HG03196 (cell line): ENCODE data around the gene BDKRB1.

Source experiments
- ATAC-seq: cut with Tn5 transposase; IDR thresholded peaks from one replicate; pipeline ENCODE4 v1.9.1; 2021; ENCODE audit not compliant: unreplicated experiment

The BDKRB1 gene

GRCh38 chr14:96260341-96260821 is 4.4 kb downstream of the BDKRB1 start:
- no peak for ATAC-seq

DNA sequence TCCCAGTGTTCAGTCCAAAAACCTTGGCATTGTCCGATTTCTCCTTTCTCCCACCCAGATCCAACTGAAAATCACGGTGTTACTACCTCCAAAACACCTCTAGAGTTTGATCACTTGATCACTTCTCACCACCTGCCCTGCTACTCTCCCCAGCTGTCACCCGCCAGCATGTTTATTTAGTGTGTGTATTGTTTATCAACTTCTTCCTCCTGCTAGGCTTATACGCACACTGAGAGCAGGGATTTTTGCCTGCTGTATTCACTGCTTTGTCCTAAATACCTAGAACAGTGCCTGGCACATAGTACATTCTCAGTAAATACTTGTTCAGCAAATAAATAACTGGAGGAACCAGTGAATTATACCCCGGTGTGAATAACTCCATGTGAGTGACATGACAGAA is 5.0 kb downstream of the BDKRB1 start:
- ATAC-seq: no peak

DNA sequence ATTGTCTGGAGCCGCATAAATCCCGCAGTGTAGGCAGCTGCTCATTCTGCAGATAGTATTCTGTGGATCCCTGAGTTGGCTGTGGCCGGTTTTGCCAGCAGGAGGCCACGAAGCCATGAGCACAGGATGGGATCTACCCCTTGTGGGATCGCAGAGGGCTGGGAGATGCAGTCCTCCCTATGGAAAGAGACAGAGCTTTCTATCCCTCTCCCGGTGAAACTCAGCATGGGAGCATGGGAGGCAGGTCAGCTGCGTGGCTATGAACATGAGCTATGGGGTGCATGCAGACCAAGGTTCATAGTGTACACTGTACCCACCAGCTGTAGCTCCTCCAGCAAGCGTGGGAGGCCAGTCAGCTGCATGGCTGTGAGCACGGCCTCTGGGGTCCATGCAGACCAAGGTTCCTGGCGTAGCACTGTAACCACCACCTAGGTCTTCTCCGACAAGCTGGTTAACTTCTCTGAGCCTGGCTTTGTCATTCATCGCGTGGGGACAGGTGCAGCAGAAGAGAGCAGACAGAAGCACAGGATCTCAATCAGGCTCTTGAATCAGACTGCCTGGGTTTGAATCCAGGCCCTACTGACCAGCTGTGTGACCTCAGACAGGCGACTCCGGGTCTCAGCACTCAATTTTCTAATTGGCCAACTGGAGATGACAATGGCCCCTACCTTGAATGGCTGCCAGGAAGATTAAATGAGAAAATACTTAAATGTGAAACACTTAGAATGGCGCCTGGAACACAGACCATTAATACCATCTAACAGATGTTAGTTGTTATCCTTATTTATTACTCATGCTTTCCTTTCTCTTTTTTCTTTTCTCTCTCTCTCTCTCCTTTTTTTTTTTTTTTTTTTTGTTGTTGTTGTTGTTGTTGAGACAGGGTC is 6.0 kb downstream of the BDKRB1 start:
- ATAC-seq: no peak

DNA sequence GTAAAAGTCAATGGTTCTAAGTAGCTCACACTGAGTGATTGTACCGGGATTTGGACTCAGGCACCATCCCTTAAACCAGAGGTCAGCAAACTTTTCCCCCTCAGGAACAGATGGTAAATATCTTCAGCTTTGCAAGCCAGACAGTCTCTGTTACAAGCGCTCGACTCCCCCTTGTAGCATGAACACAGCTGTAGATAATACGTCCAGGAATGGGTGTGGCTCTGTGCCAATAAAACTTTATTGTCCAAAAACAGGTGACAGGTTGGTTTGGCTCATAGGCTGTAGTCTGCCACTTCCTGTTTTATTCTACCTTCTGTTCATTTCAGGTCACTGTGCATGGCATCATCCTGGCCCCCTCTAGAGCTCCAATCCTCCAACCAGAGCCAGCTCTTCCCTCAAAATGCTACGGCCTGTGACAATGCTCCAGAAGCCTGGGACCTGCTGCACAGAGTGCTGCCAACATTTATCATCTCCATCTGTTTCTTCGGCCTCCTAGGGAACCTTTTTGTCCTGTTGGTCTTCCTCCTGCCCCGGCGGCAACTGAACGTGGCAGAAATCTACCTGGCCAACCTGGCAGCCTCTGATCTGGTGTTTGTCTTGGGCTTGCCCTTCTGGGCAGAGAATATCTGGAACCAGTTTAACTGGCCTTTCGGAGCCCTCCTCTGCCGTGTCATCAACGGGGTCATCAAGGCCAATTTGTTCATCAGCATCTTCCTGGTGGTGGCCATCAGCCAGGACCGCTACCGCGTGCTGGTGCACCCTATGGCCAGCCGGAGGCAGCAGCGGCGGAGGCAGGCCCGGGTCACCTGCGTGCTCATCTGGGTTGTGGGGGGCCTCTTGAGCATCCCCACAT is 7.6 kb downstream of the BDKRB1 start:
- no peak for ATAC-seq

DNA sequence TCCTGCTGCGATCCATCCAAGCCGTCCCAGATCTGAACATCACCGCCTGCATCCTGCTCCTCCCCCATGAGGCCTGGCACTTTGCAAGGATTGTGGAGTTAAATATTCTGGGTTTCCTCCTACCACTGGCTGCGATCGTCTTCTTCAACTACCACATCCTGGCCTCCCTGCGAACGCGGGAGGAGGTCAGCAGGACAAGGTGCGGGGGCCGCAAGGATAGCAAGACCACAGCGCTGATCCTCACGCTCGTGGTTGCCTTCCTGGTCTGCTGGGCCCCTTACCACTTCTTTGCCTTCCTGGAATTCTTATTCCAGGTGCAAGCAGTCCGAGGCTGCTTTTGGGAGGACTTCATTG is 8.2 kb downstream of the BDKRB1 start:
- ATAC-seq: no peak

DNA sequence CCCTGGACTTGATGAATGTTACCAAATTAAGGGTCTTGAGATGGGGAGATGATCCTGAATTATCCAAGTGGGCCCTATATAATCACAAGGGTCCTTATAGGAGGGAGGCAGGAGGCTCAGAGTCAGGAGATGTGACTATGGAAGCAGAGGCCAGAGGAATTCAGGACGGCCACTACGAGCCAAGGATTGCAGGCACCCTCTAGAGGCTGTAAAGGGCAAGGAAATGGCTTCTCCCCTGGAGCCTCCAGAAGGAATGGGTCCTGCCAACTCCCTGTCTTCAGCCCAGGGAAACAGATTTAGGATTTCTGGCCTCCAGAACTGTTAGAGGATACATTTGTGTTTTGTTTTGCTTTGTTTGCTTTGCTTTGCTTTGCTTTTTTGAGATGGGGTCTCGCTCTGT is 8.8 kb downstream of the BDKRB1 start:
- ATAC-seq: no peak

- no peak for ATAC-seq
Observed at GRCh38 chr14:96265383-96266095, 9.5 kb downstream of the BDKRB1 start.

DNA sequence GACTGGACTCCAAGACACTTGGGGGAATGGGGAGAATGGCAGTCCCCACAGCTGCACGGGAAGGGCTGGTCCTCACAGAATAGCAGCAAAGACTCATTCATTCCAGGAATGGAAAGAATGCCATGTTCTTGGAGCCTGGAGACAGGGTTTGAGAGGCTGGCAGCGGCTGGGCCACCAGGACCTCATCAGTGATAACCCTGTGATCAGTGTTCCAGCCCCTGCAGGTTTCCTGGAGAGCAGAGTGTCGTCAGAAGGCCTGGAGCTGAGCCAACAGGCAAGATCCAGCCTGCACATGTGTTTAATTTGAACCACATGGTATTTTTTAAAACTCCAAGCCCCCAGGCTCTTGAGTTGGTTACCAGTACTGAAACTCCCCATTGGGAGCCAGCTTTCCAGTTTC is 11.3 kb downstream of the BDKRB1 start:
- no peak for ATAC-seq

GRCh38 chr14:96267916-96268315 is 11.9 kb downstream of the BDKRB1 start:
- ATAC-seq: no peak

DNA sequence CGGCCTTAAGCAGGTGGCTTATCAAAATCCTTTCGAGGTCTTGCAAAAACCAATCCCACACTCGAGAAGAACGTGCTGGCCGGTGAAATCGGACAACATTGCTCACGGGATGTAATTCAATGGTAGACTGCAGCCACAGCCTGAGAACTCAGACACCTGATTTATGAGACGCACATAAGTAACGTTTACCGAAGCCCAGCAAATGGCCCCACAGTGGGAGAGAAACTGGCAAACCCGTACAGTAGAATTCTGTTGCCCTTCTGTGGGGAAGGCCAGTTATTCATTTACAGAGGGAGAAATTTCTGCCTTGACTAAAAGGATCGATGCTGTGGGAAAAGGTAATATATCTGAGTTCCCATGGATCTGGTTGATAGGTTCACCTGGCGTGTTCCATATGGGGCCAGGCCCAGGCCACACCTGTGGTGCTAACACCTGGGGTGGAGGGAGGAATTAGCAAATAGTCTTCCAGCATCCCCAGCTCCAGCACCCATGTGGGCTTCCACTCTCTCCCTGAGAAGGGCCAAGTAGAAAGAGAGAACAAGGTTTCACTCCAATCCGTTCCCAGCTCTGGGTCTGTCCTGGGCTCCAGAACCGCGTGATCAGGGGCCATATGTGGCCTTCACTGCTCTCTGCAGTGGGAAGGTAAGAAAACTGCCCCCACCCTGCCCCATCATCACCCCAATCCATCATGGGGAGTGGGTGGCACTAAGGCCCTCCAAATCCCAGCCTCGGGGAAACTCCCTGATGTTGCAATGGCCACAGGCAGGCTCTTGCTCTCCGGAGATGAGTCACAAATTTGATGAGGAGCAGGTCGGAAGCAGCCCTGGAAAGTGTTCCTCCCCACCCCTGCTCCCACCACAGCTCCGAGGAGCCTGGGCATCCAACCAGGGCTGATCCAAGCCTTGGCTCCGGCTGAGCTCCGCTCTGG is 12.7 kb downstream of the BDKRB1 start:
- no peak for ATAC-seq

- no peak for ATAC-seq
Observed at GRCh38 chr14:96269359-96269710, 13.3 kb downstream of the BDKRB1 start.

- ATAC-seq: no peak
Observed at GRCh38 chr14:96270565-96271420, 14.8 kb downstream of the BDKRB1 start.

DNA sequence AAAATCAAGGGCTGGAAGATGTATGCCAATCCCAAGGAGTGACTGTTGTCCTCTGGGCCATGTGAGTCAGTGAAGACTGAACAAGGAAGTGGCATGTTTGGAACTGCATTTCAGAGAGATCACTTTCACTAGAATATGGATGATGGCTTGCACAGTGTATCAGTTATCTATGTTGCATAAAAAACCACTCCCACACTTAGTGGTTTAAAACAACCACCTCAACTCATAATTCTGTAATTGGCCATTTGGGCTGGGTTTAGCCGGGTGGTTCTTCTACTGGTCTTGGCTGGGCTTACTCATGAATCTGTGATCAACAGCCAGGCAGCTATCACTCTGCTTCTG is 15.4 kb downstream of the BDKRB1 start:
- ATAC-seq: no peak

DNA sequence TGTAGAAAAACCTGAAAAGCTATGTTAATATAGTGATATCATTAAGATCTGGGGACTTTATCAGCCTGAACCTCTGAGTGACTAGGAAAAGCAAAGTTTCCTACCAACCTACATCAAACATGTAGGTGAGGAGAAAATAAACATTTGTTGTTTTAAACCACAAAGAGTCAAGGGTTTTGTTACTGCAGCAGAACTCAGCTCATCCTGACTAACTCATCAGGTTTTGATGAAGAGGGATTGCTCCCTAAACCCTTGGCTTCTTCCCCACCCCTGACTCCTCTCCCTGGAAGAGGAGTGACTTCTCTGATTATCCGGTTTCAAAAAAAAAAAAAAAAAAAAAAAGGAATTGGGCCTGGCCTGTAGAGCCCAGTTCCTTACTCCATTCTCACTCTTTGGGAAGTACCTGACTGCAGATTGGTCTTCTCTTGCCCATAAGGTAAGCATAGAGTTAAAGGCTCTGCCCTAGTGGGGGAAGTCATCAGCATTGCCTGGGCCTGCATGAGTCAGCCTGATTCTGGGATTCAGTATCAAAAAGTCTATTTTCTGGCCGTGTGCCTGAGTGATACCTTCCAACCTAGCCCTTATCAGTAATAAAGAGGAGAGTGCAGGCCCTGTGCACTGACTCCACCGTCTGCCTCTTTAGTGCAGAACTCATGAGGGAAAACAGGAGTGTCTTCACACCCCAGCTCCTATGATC is 16.9 kb downstream of the BDKRB1 start:
- no peak for ATAC-seq

GRCh38 chr14:96273629-96274028 is 17.6 kb downstream of the BDKRB1 start:
- ATAC-seq: no peak

DNA sequence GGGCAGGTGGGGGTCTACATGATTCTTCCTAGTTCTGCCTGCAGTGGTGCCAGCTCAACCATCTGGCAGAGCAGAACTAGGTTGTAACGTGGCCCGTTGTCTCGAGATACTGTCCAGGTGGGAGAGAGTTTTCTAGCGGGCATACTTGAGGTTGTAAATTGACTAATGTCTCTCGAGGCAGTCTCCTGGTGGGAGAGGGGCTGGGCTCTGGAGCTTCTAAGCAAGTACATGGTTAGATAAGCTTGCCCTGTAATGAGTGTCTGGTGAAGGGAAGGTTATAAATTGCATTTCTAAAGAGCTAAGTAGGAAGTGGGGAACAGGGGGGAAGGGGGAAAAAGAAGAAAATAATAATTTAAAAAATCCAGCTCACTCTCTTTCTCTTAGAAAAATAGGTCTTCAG is 18.1 kb downstream of the BDKRB1 start:
- ATAC-seq: no peak

DNA sequence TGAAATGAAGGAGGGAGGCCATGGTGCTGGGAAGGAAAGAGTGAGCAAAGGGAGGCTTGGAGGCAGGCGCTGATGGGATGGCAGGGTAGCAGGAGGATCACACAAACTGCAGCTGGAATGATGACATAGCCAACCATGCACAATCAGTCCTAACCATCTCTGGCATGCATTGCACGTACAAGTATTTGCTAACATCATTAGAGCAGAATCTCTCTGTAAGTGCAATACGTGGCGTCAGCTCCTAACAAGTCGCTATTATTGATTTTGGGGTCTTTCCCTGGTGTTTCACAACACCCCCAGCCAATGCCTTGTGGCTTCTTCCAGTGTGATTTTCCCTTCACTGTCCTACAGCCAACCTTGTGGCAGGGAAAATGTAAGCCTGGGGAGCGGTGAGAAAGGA is 18.5 kb downstream of the BDKRB1 start:
- ATAC-seq: no peak

DNA sequence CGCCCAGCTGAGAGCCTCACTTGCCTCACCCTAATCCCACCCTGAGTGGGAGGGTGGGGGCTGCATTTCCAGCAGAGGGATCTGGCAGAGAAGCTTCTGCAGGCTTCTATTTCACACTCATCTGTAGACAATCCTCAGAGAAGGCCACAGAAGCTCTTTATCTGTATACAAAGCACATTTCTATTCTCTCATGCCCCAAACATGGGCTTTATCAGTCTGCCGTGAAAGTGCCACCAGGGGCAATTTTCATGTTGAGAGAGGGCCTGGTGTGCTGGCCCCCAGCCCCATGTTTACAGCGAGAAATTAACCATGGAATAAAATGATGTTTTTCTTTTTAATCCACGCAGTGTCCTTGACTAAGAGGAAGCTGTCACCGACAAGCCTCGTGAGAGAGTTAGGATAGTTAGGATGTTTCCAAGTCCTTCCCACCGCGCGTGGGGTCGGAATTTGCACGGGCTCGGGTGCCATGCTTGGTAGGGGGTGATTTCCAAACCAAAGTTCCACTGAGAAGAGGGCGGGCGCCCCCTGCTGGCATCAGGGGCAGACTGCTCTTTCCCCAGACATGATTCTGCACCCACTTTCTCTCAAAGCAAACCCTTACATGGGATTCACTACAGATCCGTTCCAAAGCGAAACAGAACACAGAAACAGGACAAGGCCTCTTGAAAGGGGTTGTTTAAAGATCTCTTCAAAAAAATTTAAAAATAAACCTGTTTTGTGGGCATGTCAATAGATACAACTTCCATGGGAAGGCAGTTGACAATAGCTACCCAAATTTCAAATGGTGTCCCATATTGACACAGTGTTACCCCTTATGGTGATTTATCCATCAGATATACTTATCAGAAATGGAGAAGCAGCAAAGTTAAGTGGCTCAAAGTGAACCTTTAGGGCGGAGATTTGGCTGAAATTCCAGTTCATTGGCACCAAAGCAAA is 19.4 kb downstream of the BDKRB1 start:
- ATAC-seq: no peak
